Measurements from ENCODE around the gene FAM118B. TPM values are rescaled to one million over a fixed set of nuclear protein-coding genes. Genes with fewer than 3 reads are reported as not detected.

Gene FAM118B
- total RNA-seq, 1 donor = 30.4 TPM

DNA sequence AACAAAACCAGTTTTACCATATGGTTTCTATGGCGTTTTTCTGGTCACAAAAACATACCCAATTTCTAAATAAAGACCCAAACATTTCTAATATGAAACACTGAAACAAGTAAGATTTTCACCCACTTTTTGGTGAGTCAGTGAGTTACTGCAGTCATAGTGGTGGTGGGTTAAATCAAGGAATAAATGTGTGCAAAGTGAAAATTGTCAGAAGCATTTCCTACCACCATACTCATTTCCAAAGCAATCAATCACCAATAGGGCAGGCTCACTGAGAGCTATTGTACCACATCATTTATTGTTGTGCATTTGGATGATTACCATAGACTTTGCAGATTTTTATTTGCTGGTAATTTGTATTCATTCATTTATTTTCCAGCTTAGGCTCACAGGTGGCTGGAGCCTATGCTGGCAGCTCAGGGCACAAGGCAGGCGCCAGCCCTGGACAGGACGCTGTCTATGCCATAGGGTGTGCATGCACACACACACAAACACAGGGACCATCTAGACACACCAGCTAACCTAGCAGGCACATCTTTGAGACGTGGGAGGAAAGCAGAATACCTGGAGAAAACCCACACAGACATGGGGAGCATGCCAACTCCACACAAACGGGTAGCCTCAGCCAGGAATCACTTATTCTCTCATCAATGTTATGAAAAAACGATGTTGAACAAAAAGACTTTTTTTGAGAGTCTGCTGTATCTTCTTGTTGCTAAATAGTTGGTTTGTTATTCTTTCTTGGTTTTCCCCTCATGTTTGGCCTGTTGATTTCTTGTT lies 5.1 kb downstream of the FAM118B start:
- Histone ChIP-seq H3K9me3 (ENCODE audit: low read depth, low read length) (no peaks in the 10 kb centered on the region), H4K20me1 (ENCODE audit: insufficient read depth, low read length) (peaks cover 38% of the 10 kb centered on the region), H3K27ac (ENCODE audit: low read depth, low read length) (no peak overlapping the region), H2AFZ (ENCODE audit: low read length) (no peak overlapping the region), H3K4me1 (ENCODE audit: insufficient read depth, low read length) (peaks cover 10% of the 10 kb centered on the region), H3K79me2 (ENCODE audit: insufficient read depth, low read length) (peaks cover 92% of the 10 kb centered on the region), H3K27me3 (ENCODE audit: insufficient read depth, low read length) (no peaks in the 10 kb centered on the region), H3K36me3 (ENCODE audit: insufficient read depth, low read length) (no peaks in the 10 kb centered on the region), H3K4me3 (ENCODE audit: insufficient read depth, low read length) (no peak overlapping the region), H3K4me2 (ENCODE audit: insufficient read depth, low read length) (no peak overlapping the region)
- TF ChIP-seq, protein P1, sequence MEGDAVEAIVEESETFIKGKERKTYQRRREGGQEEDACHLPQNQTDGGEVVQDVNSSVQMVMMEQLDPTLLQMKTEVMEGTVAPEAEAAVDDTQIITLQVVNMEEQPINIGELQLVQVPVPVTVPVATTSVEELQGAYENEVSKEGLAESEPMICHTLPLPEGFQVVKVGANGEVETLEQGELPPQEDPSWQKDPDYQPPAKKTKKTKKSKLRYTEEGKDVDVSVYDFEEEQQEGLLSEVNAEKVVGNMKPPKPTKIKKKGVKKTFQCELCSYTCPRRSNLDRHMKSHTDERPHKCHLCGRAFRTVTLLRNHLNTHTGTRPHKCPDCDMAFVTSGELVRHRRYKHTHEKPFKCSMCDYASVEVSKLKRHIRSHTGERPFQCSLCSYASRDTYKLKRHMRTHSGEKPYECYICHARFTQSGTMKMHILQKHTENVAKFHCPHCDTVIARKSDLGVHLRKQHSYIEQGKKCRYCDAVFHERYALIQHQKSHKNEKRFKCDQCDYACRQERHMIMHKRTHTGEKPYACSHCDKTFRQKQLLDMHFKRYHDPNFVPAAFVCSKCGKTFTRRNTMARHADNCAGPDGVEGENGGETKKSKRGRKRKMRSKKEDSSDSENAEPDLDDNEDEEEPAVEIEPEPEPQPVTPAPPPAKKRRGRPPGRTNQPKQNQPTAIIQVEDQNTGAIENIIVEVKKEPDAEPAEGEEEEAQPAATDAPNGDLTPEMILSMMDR (IDR thresholded peaks at IDR 0.05; ENCODE audit: extremely low read depth, low read depth, low read length) = no peak
- no peak for DNase-seq (ENCODE audit: insufficient read length, low spot score, missing footprints)

DNA sequence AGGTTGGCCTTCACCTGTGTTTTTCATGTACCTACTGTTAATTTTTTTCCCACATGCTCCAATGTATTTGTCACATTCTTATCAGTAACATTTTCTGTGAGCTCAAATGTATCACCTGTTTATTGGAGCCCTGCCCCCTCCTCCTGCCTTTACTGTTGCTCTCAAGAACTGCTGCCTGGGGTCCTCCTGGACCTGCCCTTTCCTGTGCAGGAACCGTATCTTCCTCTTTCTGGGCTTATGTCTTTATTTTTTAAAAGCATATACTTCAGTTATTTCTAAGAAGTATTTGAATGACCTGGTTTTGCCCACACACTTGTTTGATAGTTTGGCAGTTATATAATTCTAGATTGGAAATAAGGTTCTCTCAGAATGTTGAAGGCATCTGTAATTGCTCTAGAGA lies 5.9 kb downstream of the FAM118B start:
- Histone ChIP-seq H3K27me3 (ENCODE audit: insufficient read depth, low read length) (no peaks in the 10 kb centered on the region), H3K9me3 (ENCODE audit: low read depth, low read length) (no peaks in the 10 kb centered on the region), H3K4me2 (ENCODE audit: insufficient read depth, low read length) (no peak overlapping the region), H3K36me3 (ENCODE audit: insufficient read depth, low read length) (no peaks in the 10 kb centered on the region), H2AFZ (ENCODE audit: low read length) (no peak overlapping the region), H3K4me3 (ENCODE audit: insufficient read depth, low read length) (no peak overlapping the region), H4K20me1 (ENCODE audit: insufficient read depth, low read length) (peaks cover 41% of the 10 kb centered on the region), H3K4me1 (ENCODE audit: insufficient read depth, low read length) (peaks cover 7% of the 10 kb centered on the region), H3K79me2 (ENCODE audit: insufficient read depth, low read length) (peaks cover 92% of the 10 kb centered on the region), H3K27ac (ENCODE audit: low read depth, low read length) (no peak overlapping the region)
- TF ChIP-seq, protein P1 (IDR thresholded peaks at IDR 0.05; ENCODE audit: extremely low read depth, low read depth, low read length) = no peak
- DNase-seq (ENCODE audit: insufficient read length, low spot score, missing footprints) = no peak

DNA sequence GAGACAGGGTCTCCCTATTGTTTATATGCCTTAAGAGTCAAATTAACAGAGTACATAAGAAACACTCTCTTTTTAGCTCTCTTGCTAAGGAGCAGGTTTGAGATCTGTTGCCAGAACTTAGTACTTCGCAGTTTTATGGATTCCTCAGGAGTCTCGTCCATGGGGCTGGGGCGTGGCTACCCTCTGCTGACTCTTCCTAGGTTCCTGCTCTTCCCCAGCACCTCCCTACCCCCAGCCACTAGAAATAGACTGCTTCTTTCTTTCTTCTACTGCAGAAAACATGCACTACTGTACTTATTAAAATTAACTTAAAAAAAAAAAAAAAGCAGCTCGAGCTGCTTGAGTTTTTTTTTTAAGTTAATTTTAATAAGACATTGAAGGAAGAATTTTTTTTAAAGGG lies 8.0 kb downstream of the FAM118B start:
- Histone ChIP-seq H3K27me3 (ENCODE audit: insufficient read depth, low read length) (no peaks in the 10 kb centered on the region), H3K4me3 (ENCODE audit: insufficient read depth, low read length) (no peak overlapping the region), H3K4me2 (ENCODE audit: insufficient read depth, low read length) (no peak overlapping the region), H3K4me1 (ENCODE audit: insufficient read depth, low read length) (no peaks in the 10 kb centered on the region), H3K27ac (ENCODE audit: low read depth, low read length) (no peak overlapping the region), H4K20me1 (ENCODE audit: insufficient read depth, low read length) (peaks cover 38% of the 10 kb centered on the region), H3K79me2 (ENCODE audit: insufficient read depth, low read length) (peaks cover 89% of the 10 kb centered on the region), H2AFZ (ENCODE audit: low read length) (no peak overlapping the region), H3K9me3 (ENCODE audit: low read depth, low read length) (no peaks in the 10 kb centered on the region), H3K36me3 (ENCODE audit: insufficient read depth, low read length) (no peaks in the 10 kb centered on the region)
- TF ChIP-seq, protein P1 (IDR thresholded peaks at IDR 0.05; ENCODE audit: extremely low read depth, low read depth, low read length) = no peak
- no peak for DNase-seq (ENCODE audit: insufficient read length, low spot score, missing footprints)

DNA sequence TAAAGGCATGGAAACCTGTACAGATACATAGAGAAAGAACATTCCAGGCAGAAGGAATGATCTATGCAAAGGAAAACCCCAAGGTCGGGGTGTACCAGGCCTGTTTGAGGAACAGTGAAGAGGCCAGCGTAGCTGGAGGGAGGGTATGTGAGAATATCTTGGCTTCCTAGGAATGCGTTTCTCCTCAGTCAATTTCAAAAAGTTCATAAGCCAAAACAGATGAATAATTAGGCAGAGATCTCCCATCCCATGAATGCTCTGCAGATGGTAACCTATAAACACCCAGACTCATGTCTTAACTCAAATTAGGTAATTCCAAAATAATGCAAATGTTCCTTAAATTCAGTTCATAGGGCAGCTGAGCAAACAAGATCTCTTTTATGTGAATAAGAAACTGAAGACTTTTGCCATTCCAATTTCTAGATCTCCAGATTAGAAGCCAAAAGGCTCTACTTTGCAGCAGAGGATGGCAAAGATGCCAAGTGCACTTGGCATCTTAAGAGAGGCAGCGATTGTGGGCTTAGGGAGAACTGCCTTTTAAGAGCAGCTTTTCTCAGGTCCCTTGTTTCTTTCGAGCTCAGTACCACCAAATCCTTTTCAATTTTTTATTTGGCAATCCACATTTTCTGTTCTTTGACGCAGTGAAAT lies 13.2 kb downstream of the FAM118B start:
- H3K79me2 ChIP-seq (ENCODE audit: insufficient read depth, low read length) = peaks cover 66% of the 10 kb centered on the region

More for the DNA sequence above, 13.2 kb downstream of the FAM118B start:
- H3K27ac ChIP-seq (ENCODE audit: low read depth, low read length) = no peak overlapping the region
- H3K4me2 ChIP-seq (ENCODE audit: insufficient read depth, low read length) = no peak overlapping the region
- peaks cover 24% of the 10 kb centered on the region for H4K20me1 ChIP-seq (ENCODE audit: insufficient read depth, low read length)
- no peaks in the 10 kb centered on the region for H3K27me3 ChIP-seq (ENCODE audit: insufficient read depth, low read length)
- no peak overlapping the region for H2AFZ ChIP-seq (ENCODE audit: low read length)
- DNase-seq (ENCODE audit: insufficient read length, low spot score, missing footprints) = no peak
- H3K4me3 ChIP-seq (ENCODE audit: insufficient read depth, low read length) = no peak overlapping the region
- TF ChIP-seq, protein P1 (IDR thresholded peaks at IDR 0.05; ENCODE audit: extremely low read depth, low read depth, low read length) = no peak
- no peaks in the 10 kb centered on the region for H3K4me1 ChIP-seq (ENCODE audit: insufficient read depth, low read length)
- H3K9me3 ChIP-seq (ENCODE audit: low read depth, low read length) = no peaks in the 10 kb centered on the region
- H3K36me3 ChIP-seq (ENCODE audit: insufficient read depth, low read length) = no peaks in the 10 kb centered on the region
